ENCODE data around the gene HADHA. TPM values are rescaled to one million over a fixed set of nuclear protein-coding genes. Genes with fewer than 3 reads are reported as not detected.

Gene HADHA
- total RNA-seq, 1 donor from 2014 or later: 139 TPM

DNA sequence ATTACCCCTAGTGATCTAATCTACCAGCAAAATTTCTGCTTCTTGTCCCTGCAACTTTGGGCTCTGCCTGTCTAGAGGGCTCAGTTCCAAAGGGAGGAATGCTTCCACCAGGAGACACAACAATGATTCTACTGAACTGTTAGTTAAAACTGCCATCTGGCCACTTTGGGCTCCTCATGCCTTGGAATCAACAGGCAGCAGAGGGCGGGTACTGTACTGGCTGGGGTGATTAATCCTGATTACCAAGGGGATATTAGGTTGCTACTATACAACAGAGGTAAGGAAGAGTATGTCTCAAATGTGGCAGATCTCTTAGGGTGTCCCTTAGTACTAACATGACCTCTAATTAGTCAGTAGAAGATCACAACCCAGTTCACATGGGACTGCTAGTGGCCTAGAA lies 21.4 kb downstream of the HADHA start:
- DNase-seq (ENCODE audit: low read depth) (no peak), FAIRE-seq (no peak)
- H3K9me3 Mint-ChIP-seq (ENCODE audit: unreplicated experiment): peaks cover 17% of the 10 kb centered on the region
- no peak overlapping the region for H2AFZ ChIP-seq (ENCODE audit: low read depth, low read length)
- H3K9ac ChIP-seq (ENCODE audit: low read length): no peak overlapping the region
- no peak overlapping the region for H3K27ac Mint-ChIP-seq (ENCODE audit: unreplicated experiment)
- TF ChIP-seq, protein P1, sequence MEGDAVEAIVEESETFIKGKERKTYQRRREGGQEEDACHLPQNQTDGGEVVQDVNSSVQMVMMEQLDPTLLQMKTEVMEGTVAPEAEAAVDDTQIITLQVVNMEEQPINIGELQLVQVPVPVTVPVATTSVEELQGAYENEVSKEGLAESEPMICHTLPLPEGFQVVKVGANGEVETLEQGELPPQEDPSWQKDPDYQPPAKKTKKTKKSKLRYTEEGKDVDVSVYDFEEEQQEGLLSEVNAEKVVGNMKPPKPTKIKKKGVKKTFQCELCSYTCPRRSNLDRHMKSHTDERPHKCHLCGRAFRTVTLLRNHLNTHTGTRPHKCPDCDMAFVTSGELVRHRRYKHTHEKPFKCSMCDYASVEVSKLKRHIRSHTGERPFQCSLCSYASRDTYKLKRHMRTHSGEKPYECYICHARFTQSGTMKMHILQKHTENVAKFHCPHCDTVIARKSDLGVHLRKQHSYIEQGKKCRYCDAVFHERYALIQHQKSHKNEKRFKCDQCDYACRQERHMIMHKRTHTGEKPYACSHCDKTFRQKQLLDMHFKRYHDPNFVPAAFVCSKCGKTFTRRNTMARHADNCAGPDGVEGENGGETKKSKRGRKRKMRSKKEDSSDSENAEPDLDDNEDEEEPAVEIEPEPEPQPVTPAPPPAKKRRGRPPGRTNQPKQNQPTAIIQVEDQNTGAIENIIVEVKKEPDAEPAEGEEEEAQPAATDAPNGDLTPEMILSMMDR (IDR thresholded peaks at IDR 0.05; ENCODE audit: insufficient read depth, low read depth, low read length): no peak
- no peak for TF ChIP-seq EZH2 (IDR thresholded peaks at IDR 0.05; ENCODE audit: insufficient read depth, low read length)
- no peaks in the 10 kb centered on the region for H3K27me3 Mint-ChIP-seq (ENCODE audit: low read depth, unreplicated experiment)
- no peak overlapping the region for H3K4me3 ChIP-seq (ENCODE audit: insufficient read depth, low read depth, low read length)
- H3K4me3 Mint-ChIP-seq (ENCODE audit: unreplicated experiment): no peak overlapping the region
- no peaks in the 10 kb centered on the region for H4K20me1 ChIP-seq (ENCODE audit: insufficient read depth, low read length)
- no peak overlapping the region for H3K27ac ChIP-seq (ENCODE audit: low read depth, low read length)
- no peaks in the 10 kb centered on the region for H3K27me3 ChIP-seq (ENCODE audit: insufficient read depth, low read length)
- H3K4me2 ChIP-seq (ENCODE audit: low read length): no peak overlapping the region
- peaks cover 24% of the 10 kb centered on the region for H3K36me3 ChIP-seq (ENCODE audit: insufficient read depth, low read length)
- no peaks in the 10 kb centered on the region for H3K9me3 ChIP-seq (ENCODE audit: insufficient read depth, low read depth, low read length)
- H3K79me2 ChIP-seq (ENCODE audit: insufficient read depth, low read length): no peaks in the 10 kb centered on the region
- H3K4me1 Mint-ChIP-seq (ENCODE audit: low read depth, unreplicated experiment): no peaks in the 10 kb centered on the region
- H3K36me3 Mint-ChIP-seq (ENCODE audit: low read depth, unreplicated experiment): peaks cover 55% of the 10 kb centered on the region
- no peaks in the 10 kb centered on the region for H3K4me1 ChIP-seq (ENCODE audit: insufficient read depth, low read length)

DNA sequence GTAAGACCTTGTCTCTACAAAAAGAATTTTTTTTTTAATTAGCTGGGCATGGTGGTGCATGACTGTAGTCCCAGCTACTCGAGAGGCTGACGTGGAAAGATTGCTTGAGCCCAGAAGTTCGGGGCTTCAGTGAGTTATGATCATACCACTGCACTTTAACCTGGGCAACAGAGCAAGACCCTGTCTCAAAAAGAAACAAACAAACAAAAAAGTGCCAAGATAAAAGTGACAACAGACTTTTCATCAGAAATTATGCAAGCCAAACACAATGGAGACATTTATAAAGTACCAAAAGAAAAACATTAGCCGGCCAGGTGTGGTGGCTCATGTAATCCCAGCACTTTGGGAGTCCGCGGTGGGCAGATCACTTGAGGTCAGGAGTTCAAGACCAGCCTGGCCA lies 26.7 kb downstream of the HADHA start:
- Mint-ChIP-seq H3K4me1 (ENCODE audit: low read depth, unreplicated experiment) (peaks cover 3% of the 10 kb centered on the region), H3K4me3 (ENCODE audit: unreplicated experiment) (no peak overlapping the region), H3K27ac (ENCODE audit: unreplicated experiment) (no peak overlapping the region), H3K36me3 (ENCODE audit: low read depth, unreplicated experiment) (peaks cover 47% of the 10 kb centered on the region), H3K27me3 (ENCODE audit: low read depth, unreplicated experiment) (no peaks in the 10 kb centered on the region), H3K9me3 (ENCODE audit: unreplicated experiment) (peaks cover 7% of the 10 kb centered on the region)
- no peaks in the 10 kb centered on the region for H3K4me1 ChIP-seq (ENCODE audit: insufficient read depth, low read length)
- no peaks in the 10 kb centered on the region for H3K79me2 ChIP-seq (ENCODE audit: insufficient read depth, low read length)
- no peak overlapping the region for H3K27ac ChIP-seq (ENCODE audit: low read depth, low read length)
- no peak for TF ChIP-seq EZH2 (IDR thresholded peaks at IDR 0.05; ENCODE audit: insufficient read depth, low read length)
- TF ChIP-seq, protein P1 (IDR thresholded peaks at IDR 0.05; ENCODE audit: insufficient read depth, low read depth, low read length): no peak
- H3K4me3 ChIP-seq (ENCODE audit: insufficient read depth, low read depth, low read length): no peak overlapping the region
- no peak overlapping the region for H2AFZ ChIP-seq (ENCODE audit: low read depth, low read length)
- no peaks in the 10 kb centered on the region for H3K27me3 ChIP-seq (ENCODE audit: insufficient read depth, low read length)
- H3K36me3 ChIP-seq (ENCODE audit: insufficient read depth, low read length): peaks cover 40% of the 10 kb centered on the region
- no peak overlapping the region for H3K4me2 ChIP-seq (ENCODE audit: low read length)
- no peaks in the 10 kb centered on the region for H4K20me1 ChIP-seq (ENCODE audit: insufficient read depth, low read length)
- DNase-seq (ENCODE audit: low read depth): no peak
- no peaks in the 10 kb centered on the region for H3K9me3 ChIP-seq (ENCODE audit: insufficient read depth, low read depth, low read length)
- no peak for FAIRE-seq
- no peak overlapping the region for H3K9ac ChIP-seq (ENCODE audit: low read length)

DNA sequence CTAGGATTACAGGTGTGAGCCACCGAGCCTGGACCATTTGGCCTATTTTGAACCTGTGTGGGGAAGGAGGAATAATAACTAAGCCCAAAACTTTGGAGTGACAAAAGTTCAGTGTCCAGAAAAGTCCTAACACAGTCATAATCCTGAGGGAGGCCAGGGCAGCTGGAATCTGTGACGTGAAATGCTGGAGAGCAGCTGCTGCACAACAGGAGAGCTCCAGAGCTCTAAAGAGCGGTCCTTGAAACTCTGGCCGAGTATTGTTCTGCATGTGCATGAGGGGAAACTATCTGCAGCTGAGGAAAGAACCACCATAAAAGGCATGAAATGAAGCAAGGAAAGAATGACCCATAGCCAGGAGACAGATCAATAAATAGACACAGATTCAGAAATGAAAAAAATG lies 27.8 kb downstream of the HADHA start:
- H4K20me1 ChIP-seq (ENCODE audit: insufficient read depth, low read length): no peaks in the 10 kb centered on the region
- Mint-ChIP-seq H3K9me3 (ENCODE audit: unreplicated experiment) (peaks cover 7% of the 10 kb centered on the region), H3K4me3 (ENCODE audit: unreplicated experiment) (no peak overlapping the region), H3K27ac (ENCODE audit: unreplicated experiment) (no peak overlapping the region), H3K36me3 (ENCODE audit: low read depth, unreplicated experiment) (peaks cover 46% of the 10 kb centered on the region), H3K4me1 (ENCODE audit: low read depth, unreplicated experiment) (peaks cover 3% of the 10 kb centered on the region), H3K27me3 (ENCODE audit: low read depth, unreplicated experiment) (no peaks in the 10 kb centered on the region)
- H3K27ac ChIP-seq (ENCODE audit: low read depth, low read length): no peak overlapping the region
- no peak overlapping the region for H2AFZ ChIP-seq (ENCODE audit: low read depth, low read length)
- no peak overlapping the region for H3K4me2 ChIP-seq (ENCODE audit: low read length)
- DNase-seq (ENCODE audit: low read depth) (no peak), FAIRE-seq (no peak)
- H3K4me3 ChIP-seq (ENCODE audit: insufficient read depth, low read depth, low read length): no peak overlapping the region
- H3K79me2 ChIP-seq (ENCODE audit: insufficient read depth, low read length): no peaks in the 10 kb centered on the region
- H3K9ac ChIP-seq (ENCODE audit: low read length): no peak overlapping the region
- H3K9me3 ChIP-seq (ENCODE audit: insufficient read depth, low read depth, low read length): no peaks in the 10 kb centered on the region
- H3K36me3 ChIP-seq (ENCODE audit: insufficient read depth, low read length): peaks cover 45% of the 10 kb centered on the region
- H3K4me1 ChIP-seq (ENCODE audit: insufficient read depth, low read length): no peaks in the 10 kb centered on the region
- TF ChIP-seq, protein P1 (IDR thresholded peaks at IDR 0.05; ENCODE audit: insufficient read depth, low read depth, low read length): no peak
- no peak for TF ChIP-seq EZH2 (IDR thresholded peaks at IDR 0.05; ENCODE audit: insufficient read depth, low read length)
- no peaks in the 10 kb centered on the region for H3K27me3 ChIP-seq (ENCODE audit: insufficient read depth, low read length)

Data from astrocyte (in vitro differentiated cells and primary cell).